ENCODE data around the gene TRAPPC2L.

TRAPPC2L gene

GRCh38 chr16:88856828-88857727 is at the start of gene TRAPPC2L, which contains the start of gene GALNS:
TRAPPC2L (plus strand) TSS chr16:88857127; CDS start chr16:88857151, 24 bp downstream.
GALNS (minus strand) TSS chr16:88856947; CDS start chr16:88856877, 70 bp downstream.
- peak; percentile 82 to 85 for DNase-seq

- DNase-seq = no peak
Measured at GRCh38 chr16:88807142-88807625, 49.7 kb upstream of the TRAPPC2L start.

GRCh38 chr16:88807626-88808453 is 49.1 kb upstream of the TRAPPC2L start:
- DNase-seq = no peak

GRCh38 chr16:88809068-88809675 is 47.8 kb upstream of the TRAPPC2L start:
- no peak for DNase-seq

- no peak for DNase-seq
Measured at GRCh38 chr16:88809676-88810165, 47.2 kb upstream of the TRAPPC2L start.

- DNase-seq = no peak
Measured at GRCh38 chr16:88810166-88810911, 46.6 kb upstream of the TRAPPC2L start.

GRCh38 chr16:88810912-88811768 is 45.8 kb upstream of the TRAPPC2L start:
- peak in 1 of 2 experiments; percentile 15 for DNase-seq

GRCh38 chr16:88811769-88812512 is 45.0 kb upstream of the TRAPPC2L start, which contains the start of gene APRT:
APRT (minus strand) TSS chr16:88811928; CDS start chr16:88811899, 29 bp downstream.
- peak; percentile 65 to 71 for DNase-seq

GRCh38 chr16:88812513-88813268 is 44.2 kb upstream of the TRAPPC2L start:
- no peak for DNase-seq

GRCh38 chr16:88813269-88814143 is 43.4 kb upstream of the TRAPPC2L start:
- DNase-seq = no peak

GRCh38 chr16:88814144-88814502 is 42.8 kb upstream of the TRAPPC2L start:
- DNase-seq = no peak

GRCh38 chr16:88815227-88815626 is 41.7 kb upstream of the TRAPPC2L start:
- no peak for DNase-seq

- DNase-seq = no peak
Measured at GRCh38 chr16:88815901-88816589, 40.9 kb upstream of the TRAPPC2L start.

- DNase-seq = no peak
Measured at GRCh38 chr16:88816736-88817535, 40.0 kb upstream of the TRAPPC2L start.

- DNase-seq = no peak
Measured at GRCh38 chr16:88817785-88818574, 38.9 kb upstream of the TRAPPC2L start.

- no peak for DNase-seq
Measured at GRCh38 chr16:88818575-88818874, 38.4 kb upstream of the TRAPPC2L start.
